Parathyroid adenoma (tissue), 2 donors: Measurements from ENCODE around the gene CLEC4G.

Experiments
- H2AFZ ChIP-seq: fragments of 300-600 bp; sonication (generic); one replicate; pipeline ENCODE4 v1.7.0; 2017; ENCODE audit warnings: antibody characterized with exemption, mild to moderate bottlenecking
- H3K27ac ChIP-seq: fragments of 300-600 bp; sonication (generic); one replicate; pipeline ENCODE4 v1.7.0; 2017
- H3K27me3 ChIP-seq: fragments of 300-600 bp; sonication (generic); one replicate; pipeline ENCODE4 v1.7.0; 2017; ENCODE audit warnings: low read length; ENCODE audit not compliant: control insufficient read depth, insufficient read depth
- H3K36me3 ChIP-seq: fragments of 300-600 bp; sonication (generic); one replicate; pipeline ENCODE4 v1.7.0; 2017; ENCODE audit warnings: low read length; ENCODE audit not compliant: control insufficient read depth, insufficient read depth
- H3K4me1 ChIP-seq: fragments of 300-600 bp; sonication (generic); one replicate; pipeline ENCODE4 v1.7.0; 2017; ENCODE audit warnings: control low read depth
- H3K4me2 ChIP-seq: fragments of 300-600 bp; sonication (generic); one replicate; pipeline ENCODE4 v1.7.0; 2017; ENCODE audit warnings: low read length
- H3K4me3 ChIP-seq: fragments of 300-600 bp; sonication (generic); one replicate; pipeline ENCODE4 v1.7.0; 2017; ENCODE audit warnings: low read depth, low read length
- H3K79me2 ChIP-seq: fragments of 300-600 bp; sonication (generic); one replicate; pipeline ENCODE4 v1.7.0; 2017; ENCODE audit warnings: control low read depth
- H3K9ac ChIP-seq: fragments of 300-600 bp; sonication (generic); one replicate; pipeline ENCODE4 v1.7.0; 2017; ENCODE audit warnings: mild to moderate bottlenecking
- H3K9me3 ChIP-seq: fragments of 300-600 bp; sonication (generic); one replicate; pipeline ENCODE4 v1.7.0; 2017; ENCODE audit warnings: low read length; ENCODE audit not compliant: control insufficient read depth
- TF ChIP-seq, protein P1 (sequence below): fragments of 300-600 bp; sonication (generic); IDR thresholded peaks from one replicate; pipeline ENCODE4 v1.7.0; 2017; ENCODE audit warnings: antibody characterized with exemption, mild to moderate bottlenecking
- donor health status: primary hyperparathyroidism.

CLEC4G gene

DNA sequence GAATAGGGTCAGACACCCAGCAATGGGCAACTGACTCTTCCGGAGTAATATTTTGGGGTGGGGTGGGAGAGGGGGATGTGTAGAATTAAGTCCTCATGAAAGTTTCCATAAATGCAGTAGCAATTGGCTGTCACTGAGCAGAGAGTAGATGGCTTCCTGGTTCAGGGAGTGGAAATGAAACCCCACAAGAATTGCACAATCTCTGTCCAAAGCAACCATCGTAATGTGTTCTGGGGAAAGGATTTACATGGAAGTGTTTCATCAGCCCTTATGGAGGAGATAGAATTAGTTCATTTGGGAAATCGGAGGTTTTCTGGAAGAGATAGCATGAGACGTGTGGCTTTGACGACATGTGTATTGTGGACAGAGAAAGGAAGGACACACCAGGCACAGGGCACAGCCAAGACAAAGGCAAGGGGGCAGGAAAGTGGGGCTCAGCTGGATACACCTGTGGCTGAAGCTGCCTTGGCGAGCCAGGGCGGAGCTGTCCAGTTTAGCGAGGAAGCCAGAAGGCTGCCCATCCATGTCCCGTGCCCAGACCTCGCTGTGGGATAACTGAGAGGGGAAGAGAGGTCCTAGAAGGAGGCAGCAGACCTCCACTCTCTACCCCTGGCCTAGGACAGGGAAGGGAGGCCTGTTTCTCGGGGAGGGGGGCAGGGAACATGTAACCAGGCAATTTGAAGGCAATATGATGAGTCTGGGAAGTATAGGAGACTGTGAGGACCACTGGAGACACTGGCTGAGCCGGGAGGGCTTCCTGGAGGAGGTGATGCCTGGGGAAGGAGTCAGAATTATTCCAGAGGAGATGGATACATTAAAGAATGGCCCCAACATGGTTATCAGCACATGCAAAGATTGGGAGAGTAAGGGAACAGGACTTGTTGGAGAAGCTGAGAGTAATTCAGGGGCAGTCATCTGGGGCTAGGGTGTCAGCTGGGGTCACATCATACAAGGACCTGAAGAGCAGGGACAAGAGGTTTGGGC lies 2.6 kb upstream of the CLEC4G start:
- Histone ChIP-seq H3K27me3 (no peaks in the 10 kb centered on the region), H3K27ac (no peak overlapping the region), H3K36me3 (no peaks in the 10 kb centered on the region), H3K9ac (no peak overlapping the region), H3K4me1 (no peaks in the 10 kb centered on the region), H3K79me2 (no peaks in the 10 kb centered on the region), H3K4me3 (no peak overlapping the region), H3K4me2 (no peak overlapping the region), H3K9me3 (no peaks in the 10 kb centered on the region), H2AFZ (no peak overlapping the region)
- TF ChIP-seq, protein P1, sequence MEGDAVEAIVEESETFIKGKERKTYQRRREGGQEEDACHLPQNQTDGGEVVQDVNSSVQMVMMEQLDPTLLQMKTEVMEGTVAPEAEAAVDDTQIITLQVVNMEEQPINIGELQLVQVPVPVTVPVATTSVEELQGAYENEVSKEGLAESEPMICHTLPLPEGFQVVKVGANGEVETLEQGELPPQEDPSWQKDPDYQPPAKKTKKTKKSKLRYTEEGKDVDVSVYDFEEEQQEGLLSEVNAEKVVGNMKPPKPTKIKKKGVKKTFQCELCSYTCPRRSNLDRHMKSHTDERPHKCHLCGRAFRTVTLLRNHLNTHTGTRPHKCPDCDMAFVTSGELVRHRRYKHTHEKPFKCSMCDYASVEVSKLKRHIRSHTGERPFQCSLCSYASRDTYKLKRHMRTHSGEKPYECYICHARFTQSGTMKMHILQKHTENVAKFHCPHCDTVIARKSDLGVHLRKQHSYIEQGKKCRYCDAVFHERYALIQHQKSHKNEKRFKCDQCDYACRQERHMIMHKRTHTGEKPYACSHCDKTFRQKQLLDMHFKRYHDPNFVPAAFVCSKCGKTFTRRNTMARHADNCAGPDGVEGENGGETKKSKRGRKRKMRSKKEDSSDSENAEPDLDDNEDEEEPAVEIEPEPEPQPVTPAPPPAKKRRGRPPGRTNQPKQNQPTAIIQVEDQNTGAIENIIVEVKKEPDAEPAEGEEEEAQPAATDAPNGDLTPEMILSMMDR, result no peak

DNA sequence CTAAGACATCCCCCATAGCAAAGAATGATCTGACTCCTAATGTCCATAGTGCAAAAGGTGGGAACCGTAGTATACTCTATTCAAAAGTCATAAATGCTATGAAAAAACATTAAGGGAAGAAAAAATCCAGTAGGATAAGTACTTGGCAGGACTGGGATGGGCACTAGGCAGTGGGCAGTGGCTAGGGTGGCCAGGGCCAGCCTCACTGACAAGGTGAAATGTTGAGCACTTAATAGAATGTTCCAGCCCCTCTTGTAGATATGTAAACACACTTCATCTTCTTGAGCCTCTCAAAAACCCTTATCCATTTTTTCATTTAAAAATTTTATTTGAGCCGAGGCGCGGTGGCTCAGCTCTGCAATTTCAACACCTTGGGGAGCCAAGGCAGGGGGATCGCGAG lies 1.5 kb upstream of the CLEC4G start:
- no peaks in the 10 kb centered on the region for H3K79me2 ChIP-seq
- H3K36me3 ChIP-seq, result no peaks in the 10 kb centered on the region
- no peak overlapping the region for H3K9ac ChIP-seq
- no peak overlapping the region for H2AFZ ChIP-seq
- no peaks in the 10 kb centered on the region for H3K9me3 ChIP-seq
- TF ChIP-seq, protein P1, result no peak
- no peak overlapping the region for H3K27ac ChIP-seq
- no peaks in the 10 kb centered on the region for H3K4me1 ChIP-seq
- H3K4me2 ChIP-seq, result no peak overlapping the region
- no peaks in the 10 kb centered on the region for H3K27me3 ChIP-seq
- no peak overlapping the region for H3K4me3 ChIP-seq

DNA sequence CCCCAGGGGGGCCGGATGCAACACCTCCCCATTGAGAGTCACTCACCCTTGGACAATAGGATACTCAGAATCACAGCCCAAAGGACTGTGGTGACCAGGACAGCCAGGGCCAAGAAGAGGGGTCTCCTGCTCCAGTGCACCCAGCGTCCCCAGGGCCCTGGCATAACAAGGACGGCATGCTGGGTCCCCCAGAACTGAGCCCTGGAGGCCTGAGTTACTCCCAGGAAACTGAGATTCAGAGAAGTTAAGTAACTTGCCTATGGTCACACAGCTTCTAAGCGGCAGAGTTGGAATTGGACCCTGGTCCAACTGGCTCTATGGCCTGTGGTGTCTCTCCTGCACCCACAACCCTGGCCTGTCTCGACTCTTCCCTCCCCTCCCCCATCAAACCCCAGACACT lies 295 bp downstream of the CLEC4G start:
- no peaks in the 10 kb centered on the region for H3K27me3 ChIP-seq
- H3K4me3 ChIP-seq, result no peak overlapping the region
- no peaks in the 10 kb centered on the region for H3K79me2 ChIP-seq
- H3K27ac ChIP-seq, result no peak overlapping the region
- no peaks in the 10 kb centered on the region for H3K4me1 ChIP-seq
- H2AFZ ChIP-seq, result no peak overlapping the region
- H3K36me3 ChIP-seq, result no peaks in the 10 kb centered on the region
- H3K4me2 ChIP-seq, result no peak overlapping the region
- TF ChIP-seq, protein P1, result no peak
- H3K9ac ChIP-seq, result no peak overlapping the region
- H3K9me3 ChIP-seq, result no peaks in the 10 kb centered on the region

DNA sequence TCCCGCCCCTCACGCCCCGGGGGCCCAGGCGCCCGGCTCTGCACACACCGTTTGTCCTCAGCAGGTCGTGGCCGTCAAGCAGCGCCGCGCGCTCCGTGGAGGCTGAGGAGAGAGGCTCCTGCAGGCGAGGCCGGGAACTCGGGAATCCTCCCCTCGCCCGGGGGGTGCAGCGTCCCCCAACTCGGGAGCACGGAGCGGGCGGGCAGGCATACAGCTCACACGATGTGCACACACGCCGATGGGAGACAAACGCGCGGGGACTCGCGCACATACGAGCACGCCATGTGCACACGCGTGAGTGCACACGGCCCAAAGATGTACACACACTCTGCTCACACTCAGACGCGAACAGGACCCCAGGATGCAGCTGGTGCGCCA lies 703 bp downstream of the CLEC4G start:
- no peak overlapping the region for H3K4me3 ChIP-seq

More for the DNA sequence above, 703 bp downstream of the CLEC4G start:
- H3K36me3 ChIP-seq, result no peaks in the 10 kb centered on the region
- no peak overlapping the region for H3K27ac ChIP-seq
- H3K9me3 ChIP-seq, result no peaks in the 10 kb centered on the region
- no peak overlapping the region for H3K9ac ChIP-seq
- no peaks in the 10 kb centered on the region for H3K27me3 ChIP-seq
- no peak overlapping the region for H2AFZ ChIP-seq
- TF ChIP-seq, protein P1, result no peak
- H3K4me1 ChIP-seq, result no peaks in the 10 kb centered on the region
- H3K4me2 ChIP-seq, result no peak overlapping the region
- H3K79me2 ChIP-seq, result no peaks in the 10 kb centered on the region
